ENCODE results near the gene ADAMTSL4.

DNA sequence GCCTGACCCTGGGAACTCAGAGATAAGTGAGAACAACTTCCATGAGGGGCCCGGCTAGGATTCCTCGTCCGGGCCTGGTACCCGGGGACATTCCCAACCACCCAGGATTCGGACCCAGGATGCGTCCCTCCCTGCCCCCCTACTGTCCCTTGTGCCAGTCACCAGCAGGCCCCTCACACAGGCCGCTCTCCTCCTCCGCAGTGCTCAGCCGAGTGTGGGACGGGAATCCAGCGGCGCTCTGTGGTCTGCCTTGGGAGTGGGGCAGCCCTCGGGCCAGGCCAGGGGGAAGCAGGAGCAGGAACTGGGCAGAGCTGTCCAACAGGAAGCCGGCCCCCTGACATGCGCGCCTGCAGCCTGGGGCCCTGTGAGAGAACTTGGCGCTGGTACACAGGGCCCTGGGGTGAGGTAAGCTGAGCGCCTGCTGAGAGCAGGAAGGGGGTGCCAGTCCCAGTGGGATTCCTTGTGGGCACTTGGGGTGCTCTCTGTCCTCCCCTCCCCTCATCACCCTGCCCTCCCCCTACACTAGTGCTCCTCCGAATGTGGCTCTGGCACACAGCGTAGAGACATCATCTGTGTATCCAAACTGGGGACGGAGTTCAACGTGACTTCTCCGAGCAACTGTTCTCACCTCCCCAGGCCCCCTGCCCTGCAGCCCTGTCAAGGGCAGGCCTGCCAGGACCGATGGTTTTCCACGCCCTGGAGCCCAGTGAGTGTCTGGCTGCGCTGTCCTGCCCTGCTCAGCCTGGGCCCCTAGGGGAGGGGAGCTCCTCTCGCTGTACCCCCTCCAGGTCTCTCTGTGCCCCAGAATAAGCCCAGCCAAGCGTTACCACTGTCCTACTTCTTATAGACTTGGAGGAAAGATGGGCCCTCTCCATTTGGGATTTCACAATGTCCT is 9.8 kb downstream of the ADAMTSL4 start:
- no peak for TF ChIP-seq CTCF (conservative IDR thresholded peaks at IDR 0.05 in 1 of 2, IDR thresholded peaks at IDR 0.05 in 1 of 2; ENCODE audit: extremely low read depth in 1 of 2, insufficient read depth in 1 of 2, low read depth in 1 of 2, low read length in 2 of 2)
- no peak for TF ChIP-seq EZH2 (IDR thresholded peaks at IDR 0.05; ENCODE audit: borderline replicate concordance, low read length)

Measured in mammary epithelial cell (primary cell).